Osteocyte (in vitro differentiated cells): ENCODE data around the gene GABRD. TPM values are rescaled to one million over a fixed set of nuclear protein-coding genes. Genes with fewer than 3 reads are reported as not detected.

Source experiments
- DNase-seq: peaks from one replicate; pipeline ENCODE4 v3.0.0; 2021; ENCODE audit warnings: mixed read lengths; ENCODE audit not compliant: unreplicated experiment; ENCODE audit errors: extremely low spot score
- H3K27ac Mint-ChIP-seq: one replicate; pipeline ENCODE4 v1.8.0; 2021; ENCODE audit warnings: mild to moderate bottlenecking, mixed read lengths; ENCODE audit not compliant: unreplicated experiment
- H3K27me3 Mint-ChIP-seq: one replicate; pipeline ENCODE4 v1.8.0; 2021; ENCODE audit warnings: mixed read lengths; ENCODE audit not compliant: unreplicated experiment
- H3K36me3 Mint-ChIP-seq: one replicate; pipeline ENCODE4 v1.8.0; 2021; ENCODE audit warnings: mixed read lengths; ENCODE audit not compliant: unreplicated experiment
- H3K4me1 Mint-ChIP-seq: one replicate; pipeline ENCODE4 v1.8.0; 2021; ENCODE audit warnings: mixed read lengths; ENCODE audit not compliant: unreplicated experiment
- H3K4me3 Mint-ChIP-seq: one replicate; pipeline ENCODE4 v1.8.0; 2021; ENCODE audit warnings: mild to moderate bottlenecking, moderate library complexity, mixed read lengths; ENCODE audit not compliant: unreplicated experiment
- H3K9me3 Mint-ChIP-seq: one replicate; pipeline ENCODE4 v1.8.0; 2021; ENCODE audit warnings: mixed read lengths; ENCODE audit not compliant: unreplicated experiment
- total RNA-seq: library from RNA; stranded (reverse); gene quantifications from 2 replicates; pipeline ENCODE4 v1.2.1, GENCODE V29; 2021
- TF ChIP-seq, protein P1 (sequence below): fragments of 200-600 bp; sonication (generic); IDR thresholded peaks from 2 replicates; pipeline ENCODE4 v1.5.0; 2021; ENCODE audit warnings: antibody characterized with exemption, mild to moderate bottlenecking, moderate library complexity

Gene GABRD
- total RNA-seq, 1 donor from 2014 or later, result not detected

DNA sequence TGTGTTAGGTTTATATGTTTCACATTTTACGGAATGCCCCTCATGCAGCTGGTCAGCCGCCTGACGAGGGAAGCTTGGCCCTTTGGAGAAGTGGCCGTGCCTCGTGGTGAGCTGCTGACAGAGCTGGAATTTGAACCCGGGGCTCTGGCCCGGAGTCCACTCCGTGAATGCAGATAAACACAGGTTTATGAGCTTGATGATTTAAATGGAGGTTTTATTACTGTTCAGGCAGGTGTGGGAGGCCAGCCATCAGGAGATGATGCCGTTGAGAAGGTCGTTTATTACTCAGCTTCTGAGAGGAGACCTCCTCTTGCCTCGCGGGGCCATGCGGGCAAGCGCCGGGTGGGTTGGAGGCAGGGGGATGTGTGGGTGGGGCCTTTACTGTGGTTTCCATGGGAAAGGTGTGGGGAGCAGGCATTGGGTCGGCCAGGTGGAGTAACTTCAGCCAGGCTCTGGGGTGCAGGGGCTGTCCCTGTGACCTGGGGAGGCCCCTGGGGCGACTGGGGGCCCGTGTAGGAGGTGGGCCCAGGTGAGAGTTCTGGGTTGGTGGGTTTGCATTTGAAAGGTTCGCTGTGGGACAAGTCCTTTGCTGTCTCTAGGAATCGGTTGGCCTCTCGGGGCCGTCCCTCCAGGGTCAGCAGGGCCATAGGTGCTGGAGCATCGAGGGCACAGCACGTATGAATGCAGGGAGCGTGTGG, 53.1 kb downstream of the GABRD start:
- Mint-ChIP-seq H3K36me3 (no peaks in the 10 kb centered on the region), H3K9me3 (no peaks in the 10 kb centered on the region), H3K27ac (no peak overlapping the region), H3K27me3 (peaks cover 17% of the 10 kb centered on the region), H3K4me3 (no peak overlapping the region), H3K4me1 (peaks cover 4% of the 10 kb centered on the region)
- no peak for DNase-seq
- TF ChIP-seq, protein P1, sequence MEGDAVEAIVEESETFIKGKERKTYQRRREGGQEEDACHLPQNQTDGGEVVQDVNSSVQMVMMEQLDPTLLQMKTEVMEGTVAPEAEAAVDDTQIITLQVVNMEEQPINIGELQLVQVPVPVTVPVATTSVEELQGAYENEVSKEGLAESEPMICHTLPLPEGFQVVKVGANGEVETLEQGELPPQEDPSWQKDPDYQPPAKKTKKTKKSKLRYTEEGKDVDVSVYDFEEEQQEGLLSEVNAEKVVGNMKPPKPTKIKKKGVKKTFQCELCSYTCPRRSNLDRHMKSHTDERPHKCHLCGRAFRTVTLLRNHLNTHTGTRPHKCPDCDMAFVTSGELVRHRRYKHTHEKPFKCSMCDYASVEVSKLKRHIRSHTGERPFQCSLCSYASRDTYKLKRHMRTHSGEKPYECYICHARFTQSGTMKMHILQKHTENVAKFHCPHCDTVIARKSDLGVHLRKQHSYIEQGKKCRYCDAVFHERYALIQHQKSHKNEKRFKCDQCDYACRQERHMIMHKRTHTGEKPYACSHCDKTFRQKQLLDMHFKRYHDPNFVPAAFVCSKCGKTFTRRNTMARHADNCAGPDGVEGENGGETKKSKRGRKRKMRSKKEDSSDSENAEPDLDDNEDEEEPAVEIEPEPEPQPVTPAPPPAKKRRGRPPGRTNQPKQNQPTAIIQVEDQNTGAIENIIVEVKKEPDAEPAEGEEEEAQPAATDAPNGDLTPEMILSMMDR, result no peak

DNA sequence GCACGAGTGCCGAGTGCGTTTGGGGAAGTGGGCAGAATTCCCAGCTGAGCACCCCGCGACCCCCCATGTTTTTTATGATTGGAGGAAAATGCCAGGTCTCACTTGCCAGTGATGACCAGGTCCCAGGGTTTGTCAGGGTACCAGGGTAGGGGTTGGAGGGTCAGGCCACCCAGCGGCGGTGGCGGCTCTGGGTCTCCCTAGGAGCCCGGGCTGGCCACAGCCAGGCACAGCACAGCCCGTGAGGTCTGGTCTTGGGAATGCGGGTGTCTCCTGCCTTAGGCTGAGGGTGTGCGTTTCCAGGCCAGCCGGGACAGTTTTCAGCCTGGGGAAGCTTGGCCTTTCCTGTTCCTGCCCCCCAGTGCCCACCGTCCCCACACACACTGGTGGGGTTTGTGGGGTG, 53.7 kb downstream of the GABRD start:
- Mint-ChIP-seq H3K27me3 (peaks cover 17% of the 10 kb centered on the region), H3K4me3 (no peak overlapping the region), H3K4me1 (peaks cover 4% of the 10 kb centered on the region), H3K36me3 (no peaks in the 10 kb centered on the region), H3K9me3 (peaks cover 4% of the 10 kb centered on the region), H3K27ac (no peak overlapping the region)
- TF ChIP-seq, protein P1, result no peak
- DNase-seq, result no peak

DNA sequence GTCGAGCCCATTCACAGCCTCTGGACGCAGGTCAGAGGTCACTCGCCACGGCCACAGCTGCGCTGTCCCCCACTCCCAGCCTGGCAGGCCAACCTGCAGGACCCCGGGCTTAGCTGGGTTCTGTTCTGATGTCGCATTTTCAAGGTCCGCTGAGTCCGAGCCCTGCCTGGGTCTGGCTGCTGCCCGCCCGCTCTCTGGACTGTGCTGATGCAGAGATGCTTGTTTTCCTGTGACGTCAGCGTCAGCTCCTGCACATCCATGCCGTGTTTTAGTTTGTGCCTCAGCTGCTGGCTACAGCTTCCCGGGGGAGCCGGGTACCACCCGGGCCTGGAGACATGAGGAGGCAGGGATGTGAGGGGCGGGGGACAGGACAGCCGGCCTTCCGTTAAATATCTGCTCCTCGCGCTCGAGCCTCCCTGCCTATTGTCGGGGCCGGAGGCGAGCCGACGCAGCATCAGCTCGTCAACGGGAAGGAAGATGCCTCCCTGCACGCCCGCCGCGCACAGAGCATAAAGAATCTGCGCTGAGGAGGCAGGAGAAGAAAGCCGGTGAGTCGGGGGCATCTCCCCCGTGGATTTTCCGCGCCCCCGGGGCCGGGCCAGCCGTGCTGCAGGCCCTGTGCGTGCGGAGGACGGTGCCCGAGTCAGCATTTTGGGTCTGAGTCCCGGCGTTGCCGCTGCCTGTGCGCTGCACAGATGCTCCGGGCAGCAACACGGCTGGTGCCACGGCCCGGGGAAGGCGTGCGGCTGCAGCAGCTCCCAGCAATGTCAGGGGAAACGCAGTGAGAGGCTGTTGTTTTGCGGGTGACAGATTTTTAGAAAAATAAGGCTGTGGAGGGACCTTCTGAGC, 54.5 kb downstream of the GABRD start:
- Mint-ChIP-seq H3K36me3 (no peaks in the 10 kb centered on the region), H3K9me3 (peaks cover 11% of the 10 kb centered on the region), H3K27me3 (peaks cover 17% of the 10 kb centered on the region), H3K4me1 (peaks cover 4% of the 10 kb centered on the region), H3K4me3 (peak overlapping the region; percentile 71), H3K27ac (no peak overlapping the region)
- TF ChIP-seq, protein P1, result no peak
- no peak for DNase-seq

DNA sequence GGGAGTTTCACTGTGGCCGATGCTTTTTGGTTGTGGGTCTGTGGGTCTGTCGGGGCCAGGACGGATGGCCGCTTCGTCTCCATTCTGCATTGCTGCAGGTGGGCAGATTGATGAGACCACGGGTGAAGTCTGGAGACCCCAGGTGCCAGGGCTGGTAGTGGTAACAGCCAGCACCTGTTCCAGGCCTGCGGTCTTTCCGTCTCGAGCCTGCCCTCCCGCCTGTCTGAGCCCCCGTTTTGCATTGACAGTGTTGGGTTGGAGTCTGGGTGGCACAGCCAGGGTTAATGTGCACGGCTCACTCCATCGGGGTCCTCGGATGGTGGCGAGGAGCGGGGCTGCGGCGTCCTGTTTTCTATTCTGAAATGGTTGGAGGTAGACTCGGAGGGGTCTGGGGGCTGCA, 55.3 kb downstream of the GABRD start:
- H3K27me3 Mint-ChIP-seq, result peaks cover 17% of the 10 kb centered on the region
- no peak overlapping the region for H3K27ac Mint-ChIP-seq
- no peaks in the 10 kb centered on the region for H3K36me3 Mint-ChIP-seq
- peaks cover 4% of the 10 kb centered on the region for H3K4me1 Mint-ChIP-seq
- DNase-seq, result no peak
- H3K9me3 Mint-ChIP-seq, result peaks cover 13% of the 10 kb centered on the region
- H3K4me3 Mint-ChIP-seq, result peak overlapping the region; percentile 71
- TF ChIP-seq, protein P1, result no peak
